ENCODE results near the gene UHRF2.

The UHRF2 gene

GRCh38 chr9:6431038-6431437 lies 18.0 kb downstream of the UHRF2 start:
- no peak for DNase-seq (ENCODE audit: extremely low read depth, insufficient read length)
- no peak overlapping the region for H3K4me3 ChIP-seq (replicated peaks; ENCODE audit: low read depth, low read length)
- H3K36me3 ChIP-seq (ENCODE audit: control insufficient read depth, insufficient read depth, low read length), result peaks cover 3% of the 10 kb centered on the region
- H3K27me3 ChIP-seq (replicated peaks; ENCODE audit: control insufficient read depth, insufficient read depth, low read length), result no peaks in the 10 kb centered on the region
- TF ChIP-seq, protein P1, sequence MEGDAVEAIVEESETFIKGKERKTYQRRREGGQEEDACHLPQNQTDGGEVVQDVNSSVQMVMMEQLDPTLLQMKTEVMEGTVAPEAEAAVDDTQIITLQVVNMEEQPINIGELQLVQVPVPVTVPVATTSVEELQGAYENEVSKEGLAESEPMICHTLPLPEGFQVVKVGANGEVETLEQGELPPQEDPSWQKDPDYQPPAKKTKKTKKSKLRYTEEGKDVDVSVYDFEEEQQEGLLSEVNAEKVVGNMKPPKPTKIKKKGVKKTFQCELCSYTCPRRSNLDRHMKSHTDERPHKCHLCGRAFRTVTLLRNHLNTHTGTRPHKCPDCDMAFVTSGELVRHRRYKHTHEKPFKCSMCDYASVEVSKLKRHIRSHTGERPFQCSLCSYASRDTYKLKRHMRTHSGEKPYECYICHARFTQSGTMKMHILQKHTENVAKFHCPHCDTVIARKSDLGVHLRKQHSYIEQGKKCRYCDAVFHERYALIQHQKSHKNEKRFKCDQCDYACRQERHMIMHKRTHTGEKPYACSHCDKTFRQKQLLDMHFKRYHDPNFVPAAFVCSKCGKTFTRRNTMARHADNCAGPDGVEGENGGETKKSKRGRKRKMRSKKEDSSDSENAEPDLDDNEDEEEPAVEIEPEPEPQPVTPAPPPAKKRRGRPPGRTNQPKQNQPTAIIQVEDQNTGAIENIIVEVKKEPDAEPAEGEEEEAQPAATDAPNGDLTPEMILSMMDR (IDR thresholded peaks at IDR 0.05; ENCODE audit: insufficient read depth, low read length, poor library complexity, severe bottlenecking), result no peak

DNA sequence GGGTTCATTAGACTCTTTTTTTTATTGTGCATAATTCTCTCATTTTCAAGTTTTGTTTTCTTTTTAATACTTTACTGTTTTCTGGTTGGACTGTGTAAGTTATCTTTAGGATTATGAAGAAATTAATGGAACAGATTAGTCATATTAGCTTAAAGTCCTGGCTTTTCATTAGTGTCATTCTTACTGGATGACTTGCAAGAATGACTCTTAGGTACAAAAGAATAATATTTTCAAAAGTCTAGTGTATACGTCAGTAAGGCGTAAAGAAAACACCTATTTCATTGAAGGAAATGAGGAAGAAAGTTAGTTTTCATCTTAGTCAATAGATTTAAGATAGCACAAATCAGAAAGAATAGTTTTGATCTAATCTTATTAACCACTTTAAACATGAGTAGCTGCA lies 20.4 kb downstream of the UHRF2 start:
- H3K27me3 ChIP-seq (replicated peaks; ENCODE audit: control insufficient read depth, insufficient read depth, low read length), result no peaks in the 10 kb centered on the region
- H3K36me3 ChIP-seq (ENCODE audit: control insufficient read depth, insufficient read depth, low read length), result peaks cover 3% of the 10 kb centered on the region
- DNase-seq (ENCODE audit: extremely low read depth, insufficient read length), result peak; percentile 36
- no peak overlapping the region for H3K4me3 ChIP-seq (replicated peaks; ENCODE audit: low read depth, low read length)
- TF ChIP-seq, protein P1 (IDR thresholded peaks at IDR 0.05; ENCODE audit: insufficient read depth, low read length, poor library complexity, severe bottlenecking), result no peak

DNA sequence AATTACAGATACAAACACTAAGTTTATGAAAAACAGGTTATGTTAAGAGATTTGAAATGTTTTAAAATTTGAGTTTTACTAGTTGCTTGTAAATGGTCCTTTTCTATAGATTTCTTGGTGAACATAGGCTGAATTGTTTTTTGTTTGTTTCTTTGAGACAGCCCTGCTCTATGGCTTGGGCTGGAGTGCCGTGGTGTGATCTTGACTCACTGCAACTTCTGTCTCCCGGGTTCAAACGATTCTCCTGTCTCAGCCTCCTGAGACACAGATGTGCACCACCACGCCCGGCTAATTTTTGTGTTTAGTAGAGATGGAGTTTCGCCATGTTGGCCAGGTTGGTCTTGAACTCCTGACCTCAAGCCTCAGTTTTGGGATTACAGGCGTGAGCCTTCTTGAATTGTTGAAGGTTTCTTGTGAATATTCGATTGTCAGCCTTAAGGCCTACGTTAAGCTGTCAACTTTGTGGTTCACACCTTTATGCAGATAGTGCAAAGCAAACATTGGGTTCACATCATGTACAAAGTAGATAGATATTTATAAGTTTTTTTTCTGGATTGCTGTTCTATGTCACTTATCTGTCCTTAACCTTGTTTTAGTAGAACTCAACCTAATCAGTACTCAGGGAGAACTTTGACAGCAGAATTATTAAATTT lies 26.2 kb downstream of the UHRF2 start:
- no peak for DNase-seq (ENCODE audit: extremely low read depth, insufficient read length)
- peaks cover 3% of the 10 kb centered on the region for H3K36me3 ChIP-seq (ENCODE audit: control insufficient read depth, insufficient read depth, low read length)
- no peaks in the 10 kb centered on the region for H3K27me3 ChIP-seq (replicated peaks; ENCODE audit: control insufficient read depth, insufficient read depth, low read length)
- TF ChIP-seq, protein P1 (IDR thresholded peaks at IDR 0.05; ENCODE audit: insufficient read depth, low read length, poor library complexity, severe bottlenecking), result no peak
- H3K4me3 ChIP-seq (replicated peaks; ENCODE audit: low read depth, low read length), result no peak overlapping the region

DNA sequence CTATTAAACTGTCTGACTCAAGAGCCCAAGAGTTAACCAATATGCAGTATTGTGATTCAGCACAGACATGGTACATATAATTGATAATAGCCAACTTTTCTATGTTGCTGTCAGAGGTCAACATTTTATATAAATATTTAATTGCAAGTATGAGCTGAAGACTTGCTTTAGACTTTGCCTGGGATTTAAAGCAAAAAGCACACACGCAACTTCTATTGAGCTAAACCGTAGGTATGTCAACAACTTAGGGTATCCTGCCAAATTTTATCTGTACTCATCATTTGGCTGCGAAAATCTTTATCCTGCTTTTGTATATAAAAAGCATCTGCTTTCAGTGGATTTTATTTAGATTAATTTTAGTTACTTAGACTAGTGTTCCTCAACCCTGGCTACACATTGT lies 27.4 kb downstream of the UHRF2 start:
- Histone ChIP-seq H3K27me3 (replicated peaks; ENCODE audit: control insufficient read depth, insufficient read depth, low read length) (no peaks in the 10 kb centered on the region), H3K36me3 (ENCODE audit: control insufficient read depth, insufficient read depth, low read length) (no peaks in the 10 kb centered on the region; the same call in 1 of the 2 replicates), H3K4me3 (replicated peaks; ENCODE audit: low read depth, low read length) (no peak overlapping the region)
- DNase-seq (ENCODE audit: extremely low read depth, insufficient read length), result no peak
- TF ChIP-seq, protein P1 (IDR thresholded peaks at IDR 0.05; ENCODE audit: insufficient read depth, low read length, poor library complexity, severe bottlenecking), result no peak

DNA sequence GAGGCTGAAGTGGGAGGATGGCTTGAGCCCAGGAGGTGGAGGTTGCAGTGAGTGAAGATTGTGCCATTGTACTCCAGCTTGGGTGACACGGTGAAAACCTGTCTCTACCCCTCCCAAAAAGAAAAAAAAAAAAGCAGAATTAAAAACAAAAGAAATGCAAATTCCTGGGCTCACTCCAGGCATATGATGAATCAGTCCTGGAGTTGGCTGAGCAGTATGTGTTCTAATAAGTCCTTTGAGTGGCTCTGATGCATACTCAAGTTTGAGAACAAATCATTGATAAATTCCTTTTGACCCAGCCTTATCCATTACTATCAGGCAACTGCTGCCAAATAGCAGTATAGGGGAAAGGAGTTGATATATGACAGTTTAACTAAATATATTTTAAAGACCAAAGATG lies 28.3 kb downstream of the UHRF2 start:
- no peaks in the 10 kb centered on the region for H3K27me3 ChIP-seq (replicated peaks; ENCODE audit: control insufficient read depth, insufficient read depth, low read length)
- TF ChIP-seq, protein P1 (IDR thresholded peaks at IDR 0.05; ENCODE audit: insufficient read depth, low read length, poor library complexity, severe bottlenecking), result no peak
- DNase-seq (ENCODE audit: extremely low read depth, insufficient read length), result no peak
- no peaks in the 10 kb centered on the region; the same call in 1 of the 2 replicates for H3K36me3 ChIP-seq (ENCODE audit: control insufficient read depth, insufficient read depth, low read length)
- H3K4me3 ChIP-seq (replicated peaks; ENCODE audit: low read depth, low read length), result no peak overlapping the region

DNA sequence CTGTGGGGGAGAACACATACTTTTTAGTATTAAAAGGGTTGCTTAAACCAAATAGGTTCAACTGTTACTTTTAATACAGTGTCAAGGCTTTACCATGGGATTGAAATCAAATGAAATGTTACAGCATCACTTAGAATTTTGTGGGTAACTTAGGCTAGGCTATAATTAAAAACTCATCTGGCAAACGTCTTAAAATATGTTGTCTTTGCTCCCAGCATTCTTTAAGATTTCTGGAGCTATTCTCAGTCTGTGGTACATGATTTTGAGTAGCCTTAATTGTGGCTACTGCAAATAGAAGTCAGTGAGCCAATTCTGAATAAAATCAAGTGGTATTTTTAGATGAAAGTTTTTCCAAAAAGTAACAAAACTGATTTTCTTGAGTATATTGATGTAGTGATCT lies 30.7 kb downstream of the UHRF2 start:
- Histone ChIP-seq H3K36me3 (ENCODE audit: control insufficient read depth, insufficient read depth, low read length) (no peaks in the 10 kb centered on the region; the same call in 1 of the 2 replicates), H3K4me3 (replicated peaks; ENCODE audit: low read depth, low read length) (no peak overlapping the region), H3K27me3 (replicated peaks; ENCODE audit: control insufficient read depth, insufficient read depth, low read length) (no peaks in the 10 kb centered on the region)
- no peak for DNase-seq (ENCODE audit: extremely low read depth, insufficient read length)
- TF ChIP-seq, protein P1 (IDR thresholded peaks at IDR 0.05; ENCODE audit: insufficient read depth, low read length, poor library complexity, severe bottlenecking), result no peak

Measured in GM06990 (cell line).